ENCODE results near the gene CAPZA2. TPM values are rescaled to one million over a fixed set of nuclear protein-coding genes. Genes with fewer than 3 reads are reported as not detected.

The CAPZA2 gene
- total RNA-seq, 1 donor from 2014 or later, result 80.5 TPM

DNA sequence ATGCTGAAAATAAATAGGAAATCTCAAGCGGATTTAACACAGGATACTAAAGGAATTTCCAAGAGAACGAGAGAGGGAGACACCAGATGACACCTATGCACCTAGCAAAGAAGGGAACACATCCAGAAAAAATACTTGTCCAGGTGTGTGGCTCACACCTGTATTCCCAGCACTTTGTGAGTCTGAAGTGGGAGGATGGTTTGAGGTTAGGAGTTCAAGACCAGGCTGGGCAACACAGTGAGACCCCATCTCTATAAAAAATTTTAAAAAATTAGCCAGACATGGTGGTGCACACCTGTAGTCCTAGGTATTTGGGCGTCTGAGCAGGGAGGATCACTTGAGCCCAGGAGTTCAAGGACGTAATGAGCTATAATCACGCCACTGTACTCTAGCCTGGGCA lies 11.2 kb upstream of the CAPZA2 start:
- TF ChIP-seq, protein P1, sequence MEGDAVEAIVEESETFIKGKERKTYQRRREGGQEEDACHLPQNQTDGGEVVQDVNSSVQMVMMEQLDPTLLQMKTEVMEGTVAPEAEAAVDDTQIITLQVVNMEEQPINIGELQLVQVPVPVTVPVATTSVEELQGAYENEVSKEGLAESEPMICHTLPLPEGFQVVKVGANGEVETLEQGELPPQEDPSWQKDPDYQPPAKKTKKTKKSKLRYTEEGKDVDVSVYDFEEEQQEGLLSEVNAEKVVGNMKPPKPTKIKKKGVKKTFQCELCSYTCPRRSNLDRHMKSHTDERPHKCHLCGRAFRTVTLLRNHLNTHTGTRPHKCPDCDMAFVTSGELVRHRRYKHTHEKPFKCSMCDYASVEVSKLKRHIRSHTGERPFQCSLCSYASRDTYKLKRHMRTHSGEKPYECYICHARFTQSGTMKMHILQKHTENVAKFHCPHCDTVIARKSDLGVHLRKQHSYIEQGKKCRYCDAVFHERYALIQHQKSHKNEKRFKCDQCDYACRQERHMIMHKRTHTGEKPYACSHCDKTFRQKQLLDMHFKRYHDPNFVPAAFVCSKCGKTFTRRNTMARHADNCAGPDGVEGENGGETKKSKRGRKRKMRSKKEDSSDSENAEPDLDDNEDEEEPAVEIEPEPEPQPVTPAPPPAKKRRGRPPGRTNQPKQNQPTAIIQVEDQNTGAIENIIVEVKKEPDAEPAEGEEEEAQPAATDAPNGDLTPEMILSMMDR (IDR thresholded peaks at IDR 0.05), result no peak
- Histone ChIP-seq H3K27me3 (no peaks in the 10 kb centered on the region), H3K27ac (no peak overlapping the region), H3K4me1 (no peaks in the 10 kb centered on the region), H3K36me3 (no peaks in the 10 kb centered on the region), H3K4me3 (no peak overlapping the region), H3K9me3 (no peaks in the 10 kb centered on the region)
- no peak for DNase-seq (ENCODE audit: low spot score in 2 of 2)
- intact Hi-C loops (cut with DNase I), result no loop called here

DNA sequence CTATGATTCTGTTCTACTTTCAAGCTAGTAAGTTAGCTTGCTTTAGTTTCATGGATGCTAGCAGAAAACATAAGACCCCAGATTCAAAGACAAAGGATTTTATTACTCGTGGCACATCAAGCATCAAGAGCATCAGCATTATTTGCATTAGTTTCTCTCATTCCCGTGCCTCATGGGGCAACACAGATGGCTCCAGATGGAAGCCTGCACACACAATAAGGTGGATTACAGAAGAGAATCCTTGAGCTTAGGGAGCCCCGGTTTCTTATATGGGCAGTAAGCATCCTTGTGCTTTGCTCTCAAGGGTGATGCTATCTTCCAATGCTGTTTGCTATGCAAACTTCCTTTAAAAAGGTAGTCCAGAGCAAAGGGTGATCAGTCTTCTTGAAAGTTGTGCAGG lies 10.7 kb upstream of the CAPZA2 start:
- TF ChIP-seq, protein P1 (IDR thresholded peaks at IDR 0.05), result no peak
- no peaks in the 10 kb centered on the region for H3K4me1 ChIP-seq
- no peak overlapping the region for H3K27ac ChIP-seq
- no peaks in the 10 kb centered on the region for H3K9me3 ChIP-seq
- no peak for DNase-seq (ENCODE audit: low spot score in 2 of 2)
- intact Hi-C loops (cut with DNase I), result no loop called here
- H3K36me3 ChIP-seq, result no peaks in the 10 kb centered on the region
- no peak overlapping the region for H3K4me3 ChIP-seq
- H3K27me3 ChIP-seq, result no peaks in the 10 kb centered on the region

DNA sequence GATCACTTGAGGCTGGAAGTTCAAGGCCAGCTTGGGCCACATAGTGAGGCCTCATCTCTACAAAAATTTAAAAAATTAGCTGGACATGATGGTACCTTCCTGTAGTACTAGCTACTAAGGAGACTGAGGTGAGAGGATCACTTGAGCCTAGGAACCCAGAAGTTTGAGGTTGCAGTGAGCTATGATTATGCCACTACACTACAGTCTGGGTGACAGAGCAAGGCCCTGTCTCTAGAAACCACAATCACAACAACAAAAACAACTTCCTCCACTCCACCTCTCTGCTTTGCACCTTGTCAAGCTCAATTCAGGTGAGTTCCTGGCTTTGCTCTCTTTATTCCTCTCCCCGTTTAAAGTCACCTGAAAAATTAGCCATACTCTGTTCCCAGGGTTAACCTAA lies 8.3 kb upstream of the CAPZA2 start:
- Histone ChIP-seq H3K27ac (no peak overlapping the region), H3K4me1 (no peaks in the 10 kb centered on the region), H3K36me3 (no peaks in the 10 kb centered on the region), H3K4me3 (no peak overlapping the region), H3K27me3 (no peaks in the 10 kb centered on the region), H3K9me3 (no peaks in the 10 kb centered on the region)
- DNase-seq (ENCODE audit: low spot score in 2 of 2), result no peak
- intact Hi-C loops (cut with DNase I), result no loop called here
- TF ChIP-seq, protein P1 (IDR thresholded peaks at IDR 0.05), result no peak

DNA sequence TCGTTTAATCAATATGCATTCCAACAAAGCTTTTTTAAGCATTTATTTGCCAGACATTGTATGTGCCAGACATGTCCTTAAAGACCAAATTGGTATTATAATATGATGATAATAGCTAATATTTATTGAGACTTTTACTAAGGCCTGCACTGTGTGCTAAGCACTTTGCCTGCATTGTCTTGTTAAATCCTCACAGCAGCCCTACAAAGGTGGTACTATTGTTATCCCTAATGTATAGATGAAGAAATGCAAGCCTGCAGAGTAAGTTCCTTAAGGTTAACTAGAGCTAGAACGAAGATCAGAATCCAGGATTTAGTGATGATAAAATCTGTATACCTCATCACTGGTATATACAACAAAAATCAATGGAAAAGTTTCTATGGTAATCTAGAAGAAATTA lies 5.3 kb upstream of the CAPZA2 start:
- Histone ChIP-seq H3K4me3 (no peak overlapping the region), H3K4me1 (peaks cover 0 to 5% of the 10 kb centered on the region in 2 donors), H3K27me3 (no peaks in the 10 kb centered on the region), H3K36me3 (no peaks in the 10 kb centered on the region), H3K27ac (no peak overlapping the region), H3K9me3 (no peaks in the 10 kb centered on the region)
- no peak for DNase-seq (ENCODE audit: low spot score in 2 of 2)
- intact Hi-C loops (cut with DNase I), result no loop called here
- TF ChIP-seq, protein P1 (IDR thresholded peaks at IDR 0.05), result no peak

DNA sequence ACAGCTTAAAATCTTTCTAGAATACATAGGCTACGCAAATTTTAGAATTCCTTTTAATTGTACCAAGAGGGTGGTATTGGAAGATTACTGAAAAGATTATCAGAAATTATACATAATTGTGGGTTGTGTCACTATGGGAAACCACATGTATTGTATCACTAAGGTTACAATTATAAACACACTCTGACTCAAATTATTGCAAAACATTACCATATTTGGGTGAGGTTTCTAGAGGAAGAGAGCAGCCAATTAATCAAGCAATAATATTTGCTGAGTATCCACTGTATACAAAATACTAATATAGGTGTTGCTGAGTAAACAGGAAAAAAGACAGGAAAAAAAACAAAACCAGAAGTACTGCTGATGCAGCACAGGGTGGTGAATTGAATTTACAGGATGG lies 3.1 kb upstream of the CAPZA2 start:
- H3K4me1 ChIP-seq, result peaks cover 0 to 5% of the 10 kb centered on the region in 2 donors
- no peak for DNase-seq (ENCODE audit: low spot score in 2 of 2)
- TF ChIP-seq, protein P1 (IDR thresholded peaks at IDR 0.05), result no peak
- H3K4me3 ChIP-seq, result no peak overlapping the region
- no peaks in the 10 kb centered on the region for H3K27me3 ChIP-seq
- intact Hi-C loops (cut with DNase I), result no loop called here
- no peak overlapping the region for H3K27ac ChIP-seq
- no peaks in the 10 kb centered on the region for H3K36me3 ChIP-seq
- no peaks in the 10 kb centered on the region for H3K9me3 ChIP-seq

DNA sequence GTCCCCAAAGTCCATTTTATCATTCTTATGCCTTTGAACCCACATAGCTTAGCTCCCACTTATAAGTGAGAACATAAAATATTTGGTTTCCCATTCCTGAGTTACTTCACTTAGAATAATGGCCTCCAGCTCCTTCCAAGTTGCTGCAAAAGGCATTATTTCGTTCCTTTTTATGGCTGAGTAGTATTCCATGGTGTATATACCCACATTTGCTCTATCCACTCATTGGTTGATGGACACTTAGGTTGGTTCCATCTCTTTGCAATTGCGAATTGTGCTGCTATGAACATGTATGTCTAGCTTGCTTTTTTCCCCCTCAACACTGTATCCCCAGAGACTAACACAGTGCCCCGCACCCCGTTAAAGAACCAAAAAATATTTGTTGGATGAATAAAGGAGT lies 670 bp upstream of the CAPZA2 start:
- Histone ChIP-seq H3K9me3 (no peaks in the 10 kb centered on the region), H3K27me3 (no peaks in the 10 kb centered on the region), H3K4me3 (peak overlapping the region in 1 of 2 donors; percentile 81), H3K4me1 (peaks cover 0 to 9% of the 10 kb centered on the region in 2 donors), H3K36me3 (no peaks in the 10 kb centered on the region), H3K27ac (peak overlapping the region in 1 of 2 donors; percentile 98)
- no peak for DNase-seq (ENCODE audit: low spot score in 2 of 2)
- intact Hi-C loops (cut with DNase I), result loop anchor here (1.0 to 5.0 kb wide), 6 partner anchors 17 to 629 kb away; partner anchors contain the start of gene MET
- TF ChIP-seq, protein P1 (IDR thresholded peaks at IDR 0.05), result no peak

Data from ascending aorta (tissue), 2 donors.